K562 (cell line): ENCODE data around the gene GPAT3. TPM values are rescaled to one million over a fixed set of nuclear protein-coding genes. Genes with fewer than 3 reads are reported as not detected.

Source experiments
- AFF4 ChIP-seq: sonication (generic); formaldehyde crosslinking; IDR thresholded peaks from 2 replicates; pipeline ENCODE4 v1.8.0; 2023; ENCODE audit warnings: mild to moderate bottlenecking, missing genetic modification reagents
- ATF3 ChIP-seq, 2 experiments: fragments of 450-650 bp in 1 of 2; sonication (generic) in 1 of 2; formaldehyde crosslinking in 1 of 2; IDR thresholded peaks in 1 of 2; conservative IDR thresholded peaks in 1 of 2; 2 replicates each; pipeline versions ENCODE4 v1.6.1 to v1.8.1; 2016 to 2023; ENCODE audit warnings: mild to moderate bottlenecking in 2 of 2, moderate library complexity in 2 of 2, inconsistent platforms in 1 of 2, missing genetic modification reagents in 1 of 2
- ATF7 ChIP-seq: fragments of 450-650 bp; IDR thresholded peaks from 2 replicates; pipeline ENCODE4 v1.7.1; 2014; ENCODE audit warnings: mild to moderate bottlenecking, moderate library complexity
- CEBPB ChIP-seq: fragments of 450-650 bp; IDR thresholded peaks from 2 replicates; pipeline ENCODE4 v1.6.1; 2016; ENCODE audit warnings: missing genetic modification characterization, missing compliant biosample characterization
- DMBX1 ChIP-seq: fragments of 250-450 bp; sonication (Bioruptor Pico); IDR thresholded peaks from 2 replicates; pipeline ENCODE4 v1.8.0; 2022; ENCODE audit warnings: inconsistent platforms, mild to moderate bottlenecking, moderate library complexity, borderline replicate concordance
- ERF ChIP-seq: fragments of 450-650 bp; formaldehyde crosslinking; IDR thresholded peaks from 2 replicates; pipeline ENCODE4 v1.4.0; 2020; ENCODE audit warnings: mild to moderate bottlenecking, mixed read lengths
- ETS2 ChIP-seq: IDR thresholded peaks from 2 replicates; pipeline ENCODE4 v1.6.1; 2016; ENCODE audit warnings: borderline replicate concordance, missing genetic modification characterization, mild to moderate bottlenecking, moderate library complexity, missing compliant biosample characterization; ENCODE audit not compliant: poor library complexity, severe bottlenecking
- FOXK2 ChIP-seq, 2 experiments: fragments of 450-650 bp; IDR thresholded peaks in 1 of 2; conservative IDR thresholded peaks in 1 of 2; 2 replicates each; pipeline ENCODE4 v1.6.1; 2016; ENCODE audit warnings: low read depth in 2 of 2, mild to moderate bottlenecking in 1 of 2
- HDAC6 ChIP-seq: IDR thresholded peaks from 2 replicates; pipeline ENCODE4 v1.6.1; 2012; ENCODE audit warnings: low read depth, mild to moderate bottlenecking, control low read depth, inconsistent platforms, low read length, moderate library complexity
- MEIS2 ChIP-seq: fragments of 450-650 bp; IDR thresholded peaks from 2 replicates; pipeline ENCODE4 v1.6.1; 2014; ENCODE audit warnings: mild to moderate bottlenecking; ENCODE audit not compliant: partially characterized antibody
- NCOA1 ChIP-seq: fragments of 450-650 bp; IDR thresholded peaks from 2 replicates; pipeline ENCODE4 v1.6.1; 2016; ENCODE audit warnings: low read depth
- NFRKB ChIP-seq: fragments of 450-650 bp; IDR thresholded peaks from 2 replicates; pipeline ENCODE4 v1.6.1; 2016; ENCODE audit warnings: low read depth
- RBM39 ChIP-seq: fragments of 200-400 bp; formaldehyde crosslinking; optimal IDR thresholded peaks from 2 replicates; pipeline ENCODE3; 2018; ENCODE audit warnings: low read depth, low read length
- SAFB ChIP-seq: fragments of 200-400 bp; formaldehyde crosslinking; IDR thresholded peaks from 2 replicates; pipeline ENCODE4 v1.6.1; 2017; ENCODE audit warnings: low read depth, low read length, borderline replicate concordance
- SIX5 ChIP-seq, 2 experiments: IDR thresholded peaks; 2 replicates each; pipeline ENCODE4 v1.6.1; 2011; ENCODE audit warnings: low read length in 2 of 2, borderline replicate concordance in 1 of 2, low read depth in 1 of 2, mild to moderate bottlenecking in 1 of 2, moderate library complexity in 1 of 2; ENCODE audit not compliant: insufficient read depth in 1 of 2
- SMC3 ChIP-seq: conservative IDR thresholded peaks from 2 replicates; pipeline ENCODE4 v1.6.1; 2011; ENCODE audit warnings: low read depth, low read length, improper control_type of control experiment; ENCODE audit not compliant: insufficient read depth
- STAT5B ChIP-seq: fragments of 250-450 bp; sonication (Bioruptor Pico); IDR thresholded peaks from 2 replicates; pipeline ENCODE4 v1.8.0; 2021; ENCODE audit warnings: mild to moderate bottlenecking, inconsistent platforms
- TGIF2 ChIP-seq: sonication (generic); formaldehyde crosslinking; IDR thresholded peaks from 2 replicates; pipeline ENCODE4 v1.8.1; 2022; ENCODE audit warnings: mild to moderate bottlenecking, missing genetic modification reagents, moderate library complexity
- ZKSCAN8 ChIP-seq: fragments of 200-800 bp; sonication (Bioruptor generic); IDR thresholded peaks from 2 replicates; pipeline ENCODE4 v1.6.1; 2016; ENCODE audit warnings: missing genetic modification characterization, missing compliant biosample characterization
- ZNF445 ChIP-seq: fragments of 250-450 bp; sonication (Bioruptor Pico); IDR thresholded peaks from 2 replicates; pipeline ENCODE4 v1.4.0; 2020; ENCODE audit warnings: low read depth, mild to moderate bottlenecking, moderate library complexity
- ZNF584 ChIP-seq: fragments of 200-800 bp; sonication (Bioruptor generic); IDR thresholded peaks from 2 replicates; pipeline ENCODE4 v1.6.1; 2016; ENCODE audit warnings: low read depth, mild to moderate bottlenecking, missing genetic modification characterization, missing compliant biosample characterization
- ZNF639 ChIP-seq, 2 experiments: fragments of 200-800 bp in 1 of 2; sonication (Bioruptor generic) in 1 of 2; sonication (generic) in 1 of 2; formaldehyde crosslinking in 1 of 2; IDR thresholded peaks in 1 of 2; conservative IDR thresholded peaks in 1 of 2; 2 replicates each; pipeline versions ENCODE4 v1.5.0 to v1.6.1; 2016 to 2020; ENCODE audit warnings: missing compliant biosample characterization in 1 of 2, missing genetic modification characterization in 1 of 2, missing genetic modification reagents in 1 of 2
- polyA plus RNA-seq, 8 experiments: library from polyadenylated mRNA; depleted of rRNA in 4 of 8; stranded (reverse) in 5 of 8; unstranded in 3 of 8; fragments of >200 nt; fragmentation: Nextera tagmentation in 2 of 8; fragmentation: Illumina TruSeq in 1 of 8; extraction: Ambion mirVana in 2 of 8; extraction: Trizol in 1 of 8; gene quantifications; 2 replicates each; pipeline versions ENCODE4 v1.2.1 to v1.2.3, GENCODE V29; 2011 to 2014; ENCODE audit warnings: inconsistent platforms in 1 of 8, missing spikeins in 1 of 8
- total RNA-seq, 7 experiments: library from RNA; depleted of rRNA in 6 of 7; stranded (reverse); fragments of >200 nt in 6 of 7; fragmentation: Illumina TruSeq in 2 of 7; extraction: Trizol in 2 of 7; gene quantifications; 2 replicates each; pipeline versions ENCODE4 v1.2.1 to v1.2.3, GENCODE V29; 2011 to 2021; ENCODE audit warnings: low replicate concordance in 1 of 7

GPAT3 gene
- total and polyA plus RNA-seq, 9 of the 15 experiments (the other 6 are each of a cell fraction or from before 2014, with no cell fraction given) = 4.1 to 16.1 (median 13.1) TPM

GRCh38 chr4:83486457-83487129 is 49.3 kb upstream of the GPAT3 start (continued):
- TF ChIP-seq STAT5B (CRISPR knock-in tag) (no peak), SMC3 (no peak), ZNF639 (CRISPR knock-in tag; conservative IDR thresholded peaks at IDR 0.05 in 1 of 2, IDR thresholded peaks at IDR 0.05 in 1 of 2) (no peak), SIX5 (IDR thresholded peaks at IDR 0.05; ENCODE audit: borderline replicate concordance in 1 of 2, insufficient read depth in 1 of 2, low read depth in 1 of 2, low read length in 2 of 2) (no peak), TGIF2 (CRISPR knock-in tag) (no peak), ZKSCAN8 (CRISPR knock-in tag) (no peak), RBM39 (no peak), NFRKB (no peak), ATF7 (peak; percentile 94), HDAC6 (no peak), NCOA1 (no peak), FOXK2 (conservative IDR thresholded peaks at IDR 0.05 in 1 of 2, IDR thresholded peaks at IDR 0.05 in 1 of 2; ENCODE audit: low read depth in 2 of 2) (no peak), ERF (CRISPR knock-in tag) (no peak), CEBPB (tag) (peak; percentile 85), AFF4 (no peak), DMBX1 (CRISPR knock-in tag) (no peak), ZNF445 (CRISPR knock-in tag) (no peak), ETS2 (tag) (no peak), ATF3 (IDR thresholded peaks at IDR 0.05) (peak; percentile 84), ATF3 (CRISPR knock-in tag; conservative IDR thresholded peaks at IDR 0.05) (no peak), SAFB (no peak), MEIS2 (peak; percentile 8), ZNF584 (CRISPR knock-in tag) (peak; percentile 49; the same call in 1 of the 2 replicates)
